Left ventricle myocardium inferior (tissue), 1 donor: ENCODE results near the gene MRPS18B. TPM values are rescaled to one million over a fixed set of nuclear protein-coding genes. Genes with fewer than 3 reads are reported as not detected.

ENCODE experiments used
- DNase-seq: peaks from one replicate; pipeline ENCODE4 v3.0.0-alpha.2; 2020
- H3K27ac ChIP-seq: fragments of 200-600 bp; replicated peaks from 2 replicates; pipeline ENCODE4 v1.8.0; 2021
- H3K27me3 ChIP-seq: fragments of 200-600 bp; 2 replicates; pipeline ENCODE4 v1.8.0; 2021; ENCODE audit warnings: low read depth
- H3K36me3 ChIP-seq: fragments of 200-600 bp; 2 replicates; pipeline ENCODE4 v1.8.0; 2021
- H3K4me1 ChIP-seq: fragments of 200-600 bp; 2 replicates; pipeline ENCODE4 v1.8.0; 2021
- H3K4me3 ChIP-seq: fragments of 200-600 bp; 2 replicates; pipeline ENCODE4 v1.8.0; 2021; ENCODE audit warnings: mild to moderate bottlenecking, moderate library complexity
- H3K9me3 ChIP-seq: fragments of 200-600 bp; replicated peaks from 2 replicates; pipeline ENCODE4 v1.8.0; 2021
- intact Hi-C: fragments of 100-400 bp; cut with micrococcal nuclease; formaldehyde crosslinking; loops from one replicate; pipeline ENCODE4 v1.11.0; 2022
- total RNA-seq: library from RNA; stranded (reverse); fragmentation: NEBNext Ultra II Directional; extraction: Animal tissue kit (Norgen Biotek cat#: 25700); gene quantifications from one replicate; pipeline ENCODE4 v1.2.1, GENCODE V29; 2021
- TF ChIP-seq, protein P1 (sequence below): fragments of 200-600 bp; IDR thresholded peaks from 2 replicates; pipeline ENCODE4 v1.8.0; 2021; ENCODE audit warnings: antibody characterized with exemption, mild to moderate bottlenecking, borderline replicate concordance
- donor health status: DM: no; HTN: yes; CAD: no; lungs with severe emphysema.

Gene MRPS18B
- total RNA-seq, 1 donor from 2014 or later, result 119 TPM

DNA sequence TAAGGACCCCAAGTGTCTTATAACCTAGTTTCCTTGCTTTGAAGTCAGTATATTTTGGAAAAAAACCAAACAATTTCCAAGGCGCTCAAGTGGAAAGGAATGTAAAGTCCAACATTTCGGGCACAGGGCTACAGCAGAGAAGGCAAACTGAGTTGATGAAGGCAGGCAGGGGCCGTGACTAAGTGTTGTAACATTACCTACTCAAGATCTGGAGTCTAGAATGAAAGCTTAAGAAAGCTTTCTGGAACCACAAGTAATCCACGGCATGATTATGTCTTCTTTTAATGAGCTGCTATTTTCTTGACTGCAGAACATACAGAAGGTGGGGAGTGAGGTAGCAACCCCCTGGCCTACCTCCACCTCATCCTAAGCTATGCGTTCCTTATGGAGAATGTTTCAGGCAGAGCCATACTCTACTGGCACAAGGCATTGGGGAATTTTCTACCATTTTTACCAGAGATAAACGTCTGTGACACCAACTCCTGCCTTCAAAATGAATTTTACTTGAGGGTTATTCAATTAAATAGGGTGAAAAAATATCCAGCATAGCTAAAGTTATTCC is 4.9 kb upstream of the MRPS18B start:
- intact Hi-C loops, result no loop called here
- H3K27ac ChIP-seq, result peak overlapping the region; percentile 94
- H3K36me3 ChIP-seq, result peaks cover 32% of the 10 kb centered on the region
- TF ChIP-seq, protein P1, sequence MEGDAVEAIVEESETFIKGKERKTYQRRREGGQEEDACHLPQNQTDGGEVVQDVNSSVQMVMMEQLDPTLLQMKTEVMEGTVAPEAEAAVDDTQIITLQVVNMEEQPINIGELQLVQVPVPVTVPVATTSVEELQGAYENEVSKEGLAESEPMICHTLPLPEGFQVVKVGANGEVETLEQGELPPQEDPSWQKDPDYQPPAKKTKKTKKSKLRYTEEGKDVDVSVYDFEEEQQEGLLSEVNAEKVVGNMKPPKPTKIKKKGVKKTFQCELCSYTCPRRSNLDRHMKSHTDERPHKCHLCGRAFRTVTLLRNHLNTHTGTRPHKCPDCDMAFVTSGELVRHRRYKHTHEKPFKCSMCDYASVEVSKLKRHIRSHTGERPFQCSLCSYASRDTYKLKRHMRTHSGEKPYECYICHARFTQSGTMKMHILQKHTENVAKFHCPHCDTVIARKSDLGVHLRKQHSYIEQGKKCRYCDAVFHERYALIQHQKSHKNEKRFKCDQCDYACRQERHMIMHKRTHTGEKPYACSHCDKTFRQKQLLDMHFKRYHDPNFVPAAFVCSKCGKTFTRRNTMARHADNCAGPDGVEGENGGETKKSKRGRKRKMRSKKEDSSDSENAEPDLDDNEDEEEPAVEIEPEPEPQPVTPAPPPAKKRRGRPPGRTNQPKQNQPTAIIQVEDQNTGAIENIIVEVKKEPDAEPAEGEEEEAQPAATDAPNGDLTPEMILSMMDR, result no peak
- DNase-seq, result no peak
- no peak overlapping the region for H3K4me3 ChIP-seq
- no peaks in the 10 kb centered on the region for H3K9me3 ChIP-seq
- H3K4me1 ChIP-seq, result peaks cover 77% of the 10 kb centered on the region
- H3K27me3 ChIP-seq, result no peaks in the 10 kb centered on the region

DNA sequence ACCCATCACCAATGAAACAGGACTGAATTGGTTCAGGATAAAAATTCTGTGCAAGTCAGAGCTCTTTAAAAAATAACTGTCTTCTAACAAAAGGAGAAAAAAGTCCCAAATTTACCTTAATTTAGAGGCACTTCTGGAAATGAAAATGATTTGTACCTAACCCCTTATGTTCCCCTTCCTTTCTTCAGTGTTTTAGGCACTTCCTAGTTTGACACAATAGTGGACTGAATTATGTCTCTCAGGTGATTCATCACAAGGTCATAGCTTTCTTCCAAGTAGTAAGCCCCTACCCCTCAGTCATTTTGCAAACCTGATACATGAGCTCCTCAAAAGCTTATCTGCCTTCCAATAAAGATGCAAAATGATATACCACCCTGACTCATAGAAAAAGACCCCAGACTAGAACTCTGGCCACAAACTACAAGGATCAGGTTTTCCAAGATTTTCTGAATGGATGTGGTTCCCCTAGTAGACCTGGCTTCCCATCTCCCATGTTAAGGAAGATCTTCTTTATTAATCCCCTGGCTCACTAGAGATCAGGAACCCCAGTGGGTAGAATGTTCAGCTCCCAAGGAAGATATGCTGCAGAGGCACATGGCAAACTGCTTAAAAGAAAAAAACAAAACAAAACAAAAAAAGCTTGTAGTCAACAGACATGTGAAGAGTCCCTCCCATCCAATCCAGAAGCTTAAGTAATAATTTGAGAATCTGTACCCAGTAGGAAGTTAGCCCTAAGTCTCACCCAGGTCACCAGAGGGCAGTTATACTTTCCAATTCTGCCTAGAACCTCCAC is 4.2 kb upstream of the MRPS18B start:
- DNase-seq, result no peak
- Histone ChIP-seq H3K4me1 (peaks cover 83% of the 10 kb centered on the region), H3K27me3 (no peaks in the 10 kb centered on the region), H3K27ac (peak overlapping the region; percentile 94), H3K36me3 (peaks cover 25% of the 10 kb centered on the region), H3K9me3 (no peaks in the 10 kb centered on the region), H3K4me3 (peak overlapping the region; percentile 94)
- intact Hi-C loops, result no loop called here
- TF ChIP-seq, protein P1, result no peak

DNA sequence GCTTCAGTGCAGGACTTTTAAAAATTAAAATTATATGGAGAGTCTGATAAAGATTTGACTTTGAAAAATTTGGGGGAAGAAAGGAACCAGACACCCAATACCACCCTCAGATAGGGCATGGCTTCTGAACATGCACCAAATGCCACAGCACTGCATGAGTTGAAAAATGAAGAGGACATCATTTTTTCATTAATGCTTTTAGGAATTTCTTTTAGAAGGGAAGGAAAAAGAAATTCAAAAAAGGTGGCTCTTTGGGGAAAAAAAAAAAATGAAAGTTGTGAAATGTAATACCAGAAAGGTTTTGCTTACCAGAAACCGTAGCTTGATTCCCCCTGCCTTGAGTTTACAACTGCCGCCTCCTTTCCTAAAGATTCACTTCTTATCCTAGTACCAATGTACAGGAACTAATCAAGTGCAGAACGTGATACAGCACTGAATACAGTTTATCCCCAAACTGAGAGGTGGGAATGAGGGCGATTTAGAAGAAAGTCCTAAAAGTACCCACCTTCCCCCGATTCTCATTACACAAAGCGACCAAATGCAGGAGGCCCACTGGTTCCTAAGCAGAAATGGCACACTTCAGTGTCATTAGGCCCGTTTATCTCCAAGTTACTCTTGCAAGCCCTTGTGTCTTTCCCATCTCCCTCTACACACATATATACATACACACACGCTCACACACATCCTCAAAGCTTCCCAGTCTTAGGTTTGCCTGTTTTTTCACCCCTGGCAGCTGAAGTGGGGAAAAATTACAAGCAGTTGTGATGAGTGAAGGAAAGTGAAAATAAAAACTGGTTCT is 3.4 kb upstream of the MRPS18B start:
- Histone ChIP-seq H3K27ac (peak overlapping the region; percentile 94), H3K4me1 (peaks cover 86% of the 10 kb centered on the region), H3K4me3 (peak overlapping the region; percentile 94), H3K9me3 (no peaks in the 10 kb centered on the region), H3K36me3 (peaks cover 20% of the 10 kb centered on the region), H3K27me3 (no peaks in the 10 kb centered on the region)
- intact Hi-C loops, result no loop called here
- TF ChIP-seq, protein P1, result no peak
- DNase-seq, result no peak

DNA sequence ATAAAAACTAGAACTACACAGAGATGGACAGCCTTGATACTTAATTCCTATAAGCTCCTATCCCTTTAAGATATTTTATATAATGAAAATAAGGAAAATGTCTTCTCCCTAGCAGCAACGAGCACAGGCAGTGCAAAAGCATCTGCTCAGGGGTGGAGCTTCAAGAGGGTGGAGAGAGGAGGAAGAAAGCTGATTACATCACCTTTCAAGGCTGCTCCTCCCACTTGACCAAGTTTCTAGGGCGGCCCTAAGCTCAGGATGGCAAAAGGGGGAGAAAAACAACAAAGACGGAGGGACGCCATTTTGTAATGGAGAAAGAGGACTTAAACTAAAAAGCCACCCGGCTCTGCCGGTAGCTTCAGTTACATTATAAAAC is 2.8 kb upstream of the MRPS18B start:
- Histone ChIP-seq H3K36me3 (peaks cover 22% of the 10 kb centered on the region), H3K27me3 (no peaks in the 10 kb centered on the region), H3K27ac (peak overlapping the region; percentile 94), H3K4me1 (peaks cover 85% of the 10 kb centered on the region), H3K4me3 (peak overlapping the region; percentile 94), H3K9me3 (no peaks in the 10 kb centered on the region)
- intact Hi-C loops, result no loop called here
- TF ChIP-seq, protein P1, result no peak
- DNase-seq, result peak; percentile 71

DNA sequence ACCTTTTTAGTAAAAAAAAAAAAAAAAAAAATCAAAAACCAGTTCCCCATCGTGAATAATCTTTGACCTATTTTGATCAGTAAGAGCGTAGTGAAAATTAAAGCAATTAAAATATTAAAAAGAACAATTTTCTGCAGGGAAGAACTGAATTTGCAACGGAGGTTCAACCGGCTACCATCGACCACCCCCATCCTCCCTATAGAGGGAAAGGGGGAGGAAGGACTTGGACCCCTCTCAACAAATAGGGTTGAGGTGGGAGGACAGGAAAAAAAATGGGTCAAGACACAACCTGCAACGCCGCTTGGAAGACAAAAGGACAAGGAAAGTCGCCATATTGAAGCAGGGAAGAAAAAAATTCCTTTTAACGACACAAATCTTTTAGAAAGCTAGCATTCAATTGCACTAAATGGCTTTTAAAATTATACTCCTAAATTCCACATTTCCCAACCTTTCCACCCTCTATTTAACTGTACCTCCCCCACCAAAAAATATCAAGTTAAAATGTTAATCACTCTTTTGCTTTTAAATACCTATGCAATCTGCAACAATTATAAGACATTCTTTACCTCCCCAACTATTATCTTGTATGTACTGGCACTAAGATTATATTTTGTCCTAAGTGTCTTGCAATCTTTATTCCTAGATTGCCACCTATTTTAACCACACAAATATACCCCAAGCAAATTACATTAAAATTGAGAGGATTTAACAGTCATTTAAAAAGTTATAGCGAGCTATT is 2.3 kb upstream of the MRPS18B start:
- Histone ChIP-seq H3K36me3 (peaks cover 27% of the 10 kb centered on the region), H3K9me3 (no peaks in the 10 kb centered on the region), H3K4me1 (peaks cover 80% of the 10 kb centered on the region), H3K27ac (peak overlapping the region; percentile 94), H3K4me3 (peak overlapping the region; percentile 94), H3K27me3 (no peaks in the 10 kb centered on the region)
- intact Hi-C loops, result no loop called here
- no peak for DNase-seq
- TF ChIP-seq, protein P1, result no peak
